Vagina (tissue), 2 donors: ENCODE data around the gene ADD3. TPM values are rescaled to one million over a fixed set of nuclear protein-coding genes. Genes with fewer than 3 reads are reported as not detected.

ENCODE experiments used
- DNase-seq, 2 donors: peaks; one replicate each; pipeline ENCODE4 v3.0.0-alpha.2; 2017; ENCODE audit errors: extremely low spot score in 2 of 2
- H3K27ac ChIP-seq: fragments of 200-600 bp; sonication (generic); one replicate; pipeline ENCODE4 v1.5.1; 2019
- H3K27me3 ChIP-seq: fragments of 200-600 bp; sonication (generic); one replicate; pipeline ENCODE4 v1.5.1; 2019
- H3K36me3 ChIP-seq, 2 donors: fragments of 200-600 bp; sonication (generic); one replicate each; pipeline ENCODE4 v1.5.1; 2017 to 2019
- H3K4me1 ChIP-seq: fragments of 200-600 bp; sonication (generic); one replicate; pipeline ENCODE4 v1.5.1; 2019
- H3K4me3 ChIP-seq, 2 donors: fragments of 200-600 bp; sonication (generic); 1 replicate in 1 of 2; 2 replicates in 1 of 2; pipeline ENCODE4 v1.5.1; 2016 to 2019
- H3K9me3 ChIP-seq: fragments of 200-600 bp; sonication (generic); one replicate; pipeline ENCODE4 v1.5.1; 2019
- POLR2A ChIP-seq, 2 donors: fragments of 450-650 bp; IDR thresholded peaks; one replicate each; pipeline ENCODE4 v1.6.1; 2017; ENCODE audit warnings: antibody characterized with exemption in 2 of 2, mild to moderate bottlenecking in 2 of 2, moderate library complexity in 2 of 2
- POLR2AphosphoS5 ChIP-seq, 2 donors: sonication (generic); formaldehyde crosslinking; IDR thresholded peaks; one replicate each; pipeline ENCODE4 v1.9.0; 2017; ENCODE audit warnings: antibody characterized with exemption in 2 of 2, mild to moderate bottlenecking in 2 of 2, low read depth in 1 of 2; ENCODE audit not compliant: insufficient read depth in 1 of 2
- intact Hi-C: fragments of 100-400 bp; cut with DNase I; formaldehyde crosslinking; loops from one replicate; pipeline ENCODE4 v1.15.1; 2023
- total RNA-seq: library from RNA; depleted of rRNA; stranded (reverse); fragments of >200 nt; gene quantifications from one replicate; pipeline ENCODE4 v1.2.3, GENCODE V29; 2016
- TF ChIP-seq, protein P1 (sequence below), 3 experiments: fragments of 450-650 bp in 2 of 3; fragments of 200-600 bp in 1 of 3; sonication (generic) in 1 of 3; IDR thresholded peaks; one replicate each; pipeline ENCODE4 v1.5.1; 2017 to 2019; ENCODE audit warnings: antibody characterized with exemption in 3 of 3, mild to moderate bottlenecking in 2 of 3, moderate library complexity in 2 of 3

The ADD3 gene
- total RNA-seq, 1 donor from 2014 or later, result 114 TPM

DNA sequence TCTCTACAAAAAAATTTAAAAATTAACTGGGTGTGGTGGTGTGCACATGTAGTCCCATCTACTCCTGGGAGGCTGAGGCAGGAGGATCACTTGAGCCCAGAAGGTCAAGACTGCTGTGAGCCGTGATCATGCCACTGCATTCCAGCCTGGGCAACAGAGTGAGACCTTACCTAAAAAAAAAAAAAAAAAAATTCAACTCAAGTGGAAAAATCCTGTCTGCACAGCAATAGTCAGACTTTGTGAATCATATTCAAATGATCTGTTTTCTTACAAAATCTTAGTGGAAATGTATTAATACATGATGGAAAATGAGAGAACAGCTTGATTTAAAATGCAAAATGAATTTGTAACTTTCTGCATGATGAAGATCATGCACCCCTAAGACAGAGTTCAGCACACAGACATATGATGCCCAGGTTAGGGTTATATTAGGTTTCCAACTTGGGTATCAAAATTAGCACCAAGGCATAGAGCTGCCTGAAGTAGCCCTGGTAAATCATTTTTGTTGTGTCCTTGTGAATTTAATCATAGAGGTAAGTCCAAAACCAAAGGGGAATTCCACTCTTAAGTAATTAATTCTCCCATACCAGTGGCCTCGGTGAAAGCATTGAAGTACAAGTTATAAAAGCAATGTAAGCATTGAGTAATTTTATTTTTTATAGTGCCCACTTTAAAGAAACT lies 93.8 kb downstream of the ADD3 start:
- intact Hi-C loops, result no loop called here
- no peak overlapping the region for H3K27ac ChIP-seq
- no peak overlapping the region for H3K4me3 ChIP-seq
- no peaks in the 10 kb centered on the region for H3K9me3 ChIP-seq
- DNase-seq, result no peak
- peaks cover 5% of the 10 kb centered on the region for H3K4me1 ChIP-seq
- TF ChIP-seq POLR2A (IDR thresholded peaks at IDR 0.05) (no peak), POLR2AphosphoS5 (IDR thresholded peaks at IDR 0.05; ENCODE audit: insufficient read depth in 1 of 2, low read depth in 1 of 2) (no peak)
- TF ChIP-seq, protein P1, sequence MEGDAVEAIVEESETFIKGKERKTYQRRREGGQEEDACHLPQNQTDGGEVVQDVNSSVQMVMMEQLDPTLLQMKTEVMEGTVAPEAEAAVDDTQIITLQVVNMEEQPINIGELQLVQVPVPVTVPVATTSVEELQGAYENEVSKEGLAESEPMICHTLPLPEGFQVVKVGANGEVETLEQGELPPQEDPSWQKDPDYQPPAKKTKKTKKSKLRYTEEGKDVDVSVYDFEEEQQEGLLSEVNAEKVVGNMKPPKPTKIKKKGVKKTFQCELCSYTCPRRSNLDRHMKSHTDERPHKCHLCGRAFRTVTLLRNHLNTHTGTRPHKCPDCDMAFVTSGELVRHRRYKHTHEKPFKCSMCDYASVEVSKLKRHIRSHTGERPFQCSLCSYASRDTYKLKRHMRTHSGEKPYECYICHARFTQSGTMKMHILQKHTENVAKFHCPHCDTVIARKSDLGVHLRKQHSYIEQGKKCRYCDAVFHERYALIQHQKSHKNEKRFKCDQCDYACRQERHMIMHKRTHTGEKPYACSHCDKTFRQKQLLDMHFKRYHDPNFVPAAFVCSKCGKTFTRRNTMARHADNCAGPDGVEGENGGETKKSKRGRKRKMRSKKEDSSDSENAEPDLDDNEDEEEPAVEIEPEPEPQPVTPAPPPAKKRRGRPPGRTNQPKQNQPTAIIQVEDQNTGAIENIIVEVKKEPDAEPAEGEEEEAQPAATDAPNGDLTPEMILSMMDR (IDR thresholded peaks at IDR 0.05), result no peak
- H3K36me3 ChIP-seq, result no peaks in the 10 kb centered on the region
- no peaks in the 10 kb centered on the region for H3K27me3 ChIP-seq

DNA sequence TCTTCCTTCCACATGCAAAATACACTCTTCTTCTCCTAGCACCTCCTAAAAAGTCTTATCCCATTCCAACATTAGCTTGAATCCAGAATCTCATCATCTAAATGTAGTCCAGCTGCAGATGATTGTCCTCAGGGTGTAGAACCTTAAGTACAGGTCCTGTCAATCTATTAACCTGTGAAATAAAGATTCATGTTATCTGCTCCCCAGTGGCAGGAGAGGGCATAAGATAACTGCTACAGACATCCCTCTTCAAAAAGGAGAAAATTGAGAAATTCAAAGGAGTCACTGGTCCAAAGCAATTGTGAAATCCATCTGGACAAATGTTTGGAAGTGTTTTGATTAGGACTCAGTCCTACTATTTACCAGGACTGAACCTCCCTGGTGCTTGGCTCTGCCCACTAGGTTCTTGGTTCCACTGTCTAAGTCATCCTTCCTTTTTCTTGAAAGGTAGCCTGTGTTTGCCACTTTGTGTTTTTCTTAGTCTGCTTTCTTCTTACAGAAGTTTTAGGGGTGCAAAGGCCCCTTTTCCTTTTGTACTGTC lies 96.2 kb downstream of the ADD3 start:
- H3K4me1 ChIP-seq, result no peaks in the 10 kb centered on the region
- TF ChIP-seq POLR2AphosphoS5 (IDR thresholded peaks at IDR 0.05; ENCODE audit: insufficient read depth in 1 of 2, low read depth in 1 of 2) (no peak), POLR2A (IDR thresholded peaks at IDR 0.05) (no peak)
- TF ChIP-seq, protein P1 (IDR thresholded peaks at IDR 0.05), result no peak
- H3K27ac ChIP-seq, result no peak overlapping the region
- H3K4me3 ChIP-seq, result no peak overlapping the region
- H3K27me3 ChIP-seq, result no peaks in the 10 kb centered on the region
- DNase-seq, result no peak
- no peaks in the 10 kb centered on the region for H3K9me3 ChIP-seq
- intact Hi-C loops, result no loop called here
- no peaks in the 10 kb centered on the region for H3K36me3 ChIP-seq

DNA sequence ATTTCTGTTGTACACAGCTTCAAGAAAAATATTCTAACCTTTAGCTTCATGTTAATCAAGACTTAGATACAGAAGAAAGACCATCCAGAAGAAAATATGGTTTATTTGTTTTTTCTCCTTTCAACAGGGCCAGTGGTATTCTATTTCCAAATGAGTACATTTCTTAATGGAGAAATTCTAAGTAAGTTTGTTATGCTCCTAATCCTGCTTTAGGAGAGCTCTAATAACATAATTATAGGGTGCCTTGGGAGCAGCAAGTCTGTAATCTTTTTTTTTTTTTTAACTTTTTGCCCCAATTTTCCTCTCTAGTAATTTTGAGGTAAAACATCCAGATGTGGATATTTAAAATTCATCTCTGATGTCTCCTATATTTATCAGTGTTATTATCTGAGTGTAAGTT lies 98.1 kb downstream of the ADD3 start:
- Histone ChIP-seq H3K4me3 (no peak overlapping the region), H3K4me1 (no peaks in the 10 kb centered on the region), H3K27me3 (no peaks in the 10 kb centered on the region), H3K9me3 (no peaks in the 10 kb centered on the region), H3K36me3 (no peaks in the 10 kb centered on the region), H3K27ac (no peak overlapping the region)
- intact Hi-C loops, result no loop called here
- TF ChIP-seq POLR2AphosphoS5 (IDR thresholded peaks at IDR 0.05; ENCODE audit: insufficient read depth in 1 of 2, low read depth in 1 of 2), result no peak
- TF ChIP-seq, protein P1 (IDR thresholded peaks at IDR 0.05), result no peak
- no peak for DNase-seq

DNA sequence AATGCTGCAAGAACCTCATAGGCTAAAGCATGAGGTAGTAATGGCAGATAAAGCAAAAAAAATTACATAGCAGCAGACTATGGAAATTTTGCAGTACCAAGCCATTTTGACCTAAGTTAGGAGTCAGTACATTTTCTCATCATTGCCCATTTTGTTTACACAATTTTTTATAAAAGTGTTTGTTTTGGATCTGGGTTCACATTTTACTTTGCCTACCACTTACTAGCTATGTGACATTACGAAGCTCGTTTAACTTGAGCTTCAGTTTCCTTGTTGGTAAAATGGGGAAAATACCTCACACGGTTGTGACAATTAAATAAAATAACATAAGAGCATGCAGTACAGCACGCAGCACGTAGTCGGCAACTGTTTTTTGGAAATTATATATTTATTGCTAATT lies 99.6 kb downstream of the ADD3 start:
- no peak overlapping the region for H3K4me3 ChIP-seq
- intact Hi-C loops, result no loop called here
- no peaks in the 10 kb centered on the region for H3K4me1 ChIP-seq
- DNase-seq, result no peak
- no peak for TF ChIP-seq POLR2AphosphoS5 (IDR thresholded peaks at IDR 0.05; ENCODE audit: insufficient read depth in 1 of 2, low read depth in 1 of 2)
- no peak for TF ChIP-seq POLR2A (IDR thresholded peaks at IDR 0.05)
- TF ChIP-seq, protein P1 (IDR thresholded peaks at IDR 0.05), result no peak
- no peaks in the 10 kb centered on the region for H3K27me3 ChIP-seq
- no peaks in the 10 kb centered on the region for H3K9me3 ChIP-seq
- H3K36me3 ChIP-seq, result no peaks in the 10 kb centered on the region
- no peak overlapping the region for H3K27ac ChIP-seq

DNA sequence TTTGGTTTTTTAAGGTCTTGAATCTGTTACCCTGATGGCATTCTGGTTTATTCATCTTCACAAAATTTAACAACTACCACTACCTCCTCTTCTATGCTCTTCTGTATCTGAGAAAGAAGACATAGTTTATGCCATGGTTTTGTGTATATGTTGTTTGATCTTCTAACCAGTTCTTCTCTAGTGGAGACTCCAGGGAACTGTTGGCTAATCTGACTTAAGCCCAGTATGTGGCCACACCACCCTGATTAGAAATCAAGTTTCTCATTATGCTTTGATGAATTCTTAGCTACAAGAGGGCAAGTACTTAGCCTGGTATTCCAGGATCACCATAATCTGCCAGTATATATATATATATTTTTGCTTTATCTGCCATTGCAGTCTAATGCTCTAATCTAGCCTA lies 100.1 kb downstream of the ADD3 start:
- peaks cover 0 to 4% of the 10 kb centered on the region in 2 donors for H3K36me3 ChIP-seq
- no peaks in the 10 kb centered on the region for H3K27me3 ChIP-seq
- no peaks in the 10 kb centered on the region for H3K4me1 ChIP-seq
- H3K9me3 ChIP-seq, result no peaks in the 10 kb centered on the region
- H3K4me3 ChIP-seq, result no peak overlapping the region
- TF ChIP-seq POLR2AphosphoS5 (IDR thresholded peaks at IDR 0.05; ENCODE audit: insufficient read depth in 1 of 2, low read depth in 1 of 2), result no peak
- TF ChIP-seq POLR2A (IDR thresholded peaks at IDR 0.05), result no peak
- TF ChIP-seq, protein P1 (IDR thresholded peaks at IDR 0.05), result no peak
- no peak for DNase-seq
- H3K27ac ChIP-seq, result no peak overlapping the region
- intact Hi-C loops, result no loop called here
